Neuron (in vitro differentiated cells): ENCODE results near the gene LEUTX.
"Not testable (repeated sequence)": the region's sequence is repeated elsewhere in the genome, so short reads cannot be mapped to it uniquely, and the experiment has no call there.

Source experiments
- H2AFZ ChIP-seq: one replicate; pipeline ENCODE4 v1.6.1; 2013; ENCODE audit warnings: low read depth, mild to moderate bottlenecking, inconsistent platforms, low read length, moderate library complexity
- H3K27me3 ChIP-seq: one replicate; pipeline ENCODE4 v1.6.1; 2013; ENCODE audit warnings: low read length; ENCODE audit not compliant: insufficient read depth
- H3K36me3 ChIP-seq: one replicate; pipeline ENCODE4 v1.6.1; 2013; ENCODE audit warnings: low read length; ENCODE audit not compliant: insufficient read depth
- H3K4me1 ChIP-seq: one replicate; pipeline ENCODE4 v1.6.1; 2013; ENCODE audit warnings: low read length; ENCODE audit not compliant: insufficient read depth
- H3K4me3 ChIP-seq: 2 replicates; pipeline ENCODE4 v1.5.1; 2013; ENCODE audit warnings: mild to moderate bottlenecking, low read length, moderate library complexity
- H3K9me3 ChIP-seq: one replicate; pipeline ENCODE4 v1.6.1; 2013; ENCODE audit warnings: low read length

LEUTX gene

GRCh38 chr19:39797083-39797482 lies 18.4 kb downstream of the LEUTX start:
- Histone ChIP-seq H3K36me3 (no peaks in the 10 kb centered on the region), H3K4me3 (no peak overlapping the region), H3K4me1 (no peaks in the 10 kb centered on the region), H3K9me3 (no peaks in the 10 kb centered on the region), H2AFZ (no peak overlapping the region), H3K27me3 (peaks cover 12% of the 10 kb centered on the region)

- Histone ChIP-seq H3K36me3 (no peaks in the 10 kb centered on the region), H2AFZ (no peak overlapping the region), H3K27me3 (peaks cover 12% of the 10 kb centered on the region), H3K4me1 (no peaks in the 10 kb centered on the region), H3K9me3 (no peaks in the 10 kb centered on the region), H3K4me3 (no peak overlapping the region)
These were observed 24.3 kb downstream of the LEUTX start for GRCh38 chr19:39802958-39803357.

- peaks cover 12% of the 10 kb centered on the region for H3K27me3 ChIP-seq
- H3K4me1 ChIP-seq: no peaks in the 10 kb centered on the region
- no peaks in the 10 kb centered on the region for H3K36me3 ChIP-seq
- H2AFZ ChIP-seq: no peak overlapping the region
- no peak overlapping the region for H3K4me3 ChIP-seq
- no peaks in the 10 kb centered on the region for H3K9me3 ChIP-seq
These were observed 26.4 kb downstream of the LEUTX start for GRCh38 chr19:39805104-39805503.

GRCh38 chr19:39807846-39808364 lies 29.3 kb downstream of the LEUTX start:
- no peak overlapping the region for H2AFZ ChIP-seq
- H3K36me3 ChIP-seq: no peaks in the 10 kb centered on the region
- no peaks in the 10 kb centered on the region for H3K4me1 ChIP-seq
- peaks cover 9% of the 10 kb centered on the region for H3K27me3 ChIP-seq
- H3K4me3 ChIP-seq: no peak overlapping the region
- H3K9me3 ChIP-seq: no peaks in the 10 kb centered on the region

GRCh38 chr19:39808688-39809087 lies 30.0 kb downstream of the LEUTX start:
- not testable (repeated sequence) for H3K4me3 ChIP-seq, H3K9me3 ChIP-seq, H3K4me1 ChIP-seq, H3K27me3 ChIP-seq, H3K36me3 ChIP-seq, H2AFZ ChIP-seq

- H3K4me3 ChIP-seq: no peak overlapping the region
- H3K4me1 ChIP-seq: no peaks in the 10 kb centered on the region
- peaks cover 1% of the 10 kb centered on the region for H3K27me3 ChIP-seq
- no peaks in the 10 kb centered on the region for H3K9me3 ChIP-seq
- no peaks in the 10 kb centered on the region for H3K36me3 ChIP-seq
- no peak overlapping the region for H2AFZ ChIP-seq
These were observed 30.7 kb downstream of the LEUTX start for GRCh38 chr19:39809368-39809767.

- Histone ChIP-seq H3K36me3 (no peaks in the 10 kb centered on the region), H3K27me3 (no peaks in the 10 kb centered on the region), H3K4me3 (no peak overlapping the region), H2AFZ (no peak overlapping the region), H3K9me3 (no peaks in the 10 kb centered on the region), H3K4me1 (no peaks in the 10 kb centered on the region)
These were observed 31.8 kb downstream of the LEUTX start for GRCh38 chr19:39810424-39810823.

GRCh38 chr19:39811064-39811463 lies 32.4 kb downstream of the LEUTX start:
- Histone ChIP-seq H3K36me3 (no peaks in the 10 kb centered on the region), H3K4me3 (no peak overlapping the region), H2AFZ (no peak overlapping the region), H3K9me3 (no peaks in the 10 kb centered on the region), H3K27me3 (no peaks in the 10 kb centered on the region), H3K4me1 (no peaks in the 10 kb centered on the region)

GRCh38 chr19:39813264-39813993 lies 34.8 kb downstream of the LEUTX start:
- Histone ChIP-seq H3K9me3 (no peaks in the 10 kb centered on the region), H3K4me3 (no peak overlapping the region), H3K36me3 (peaks cover 6% of the 10 kb centered on the region), H3K27me3 (no peaks in the 10 kb centered on the region), H2AFZ (no peak overlapping the region), H3K4me1 (no peaks in the 10 kb centered on the region)

- H2AFZ ChIP-seq, H3K36me3 ChIP-seq, H3K27me3 ChIP-seq, H3K9me3 ChIP-seq, H3K4me3 ChIP-seq, H3K4me1 ChIP-seq: not testable (repeated sequence)
These were observed 35.5 kb downstream of the LEUTX start for GRCh38 chr19:39814111-39814510.

GRCh38 chr19:39814595-39814994 lies 35.9 kb downstream of the LEUTX start:
- H3K9me3 ChIP-seq: no peaks in the 10 kb centered on the region
- no peaks in the 10 kb centered on the region for H3K27me3 ChIP-seq
- H3K36me3 ChIP-seq: peaks cover 6% of the 10 kb centered on the region
- H3K4me1 ChIP-seq: no peaks in the 10 kb centered on the region
- H2AFZ ChIP-seq: no peak overlapping the region
- H3K4me3 ChIP-seq: no peak overlapping the region

- Histone ChIP-seq H2AFZ (no peak overlapping the region), H3K36me3 (peaks cover 6% of the 10 kb centered on the region), H3K4me3 (no peak overlapping the region), H3K9me3 (no peaks in the 10 kb centered on the region), H3K27me3 (no peaks in the 10 kb centered on the region), H3K4me1 (no peaks in the 10 kb centered on the region)
These were observed 37.8 kb downstream of the LEUTX start for GRCh38 chr19:39816287-39817048.

- no peak overlapping the region for H3K4me3 ChIP-seq
- H3K9me3 ChIP-seq: no peaks in the 10 kb centered on the region
- H2AFZ ChIP-seq: no peak overlapping the region
- peaks cover 16% of the 10 kb centered on the region for H3K36me3 ChIP-seq
- H3K4me1 ChIP-seq: no peaks in the 10 kb centered on the region
- no peaks in the 10 kb centered on the region for H3K27me3 ChIP-seq
These were observed 39.4 kb downstream of the LEUTX start for GRCh38 chr19:39817888-39818561.
